NCI-H2171 treated with DMSO at 0.1 percent for 48 hours (cell line): ENCODE data around the gene REG4.
"Not testable (repeated sequence)": the region's sequence is repeated elsewhere in the genome, so short reads cannot be mapped to it uniquely, and the experiment has no call there.

Experiments
- DNase-seq: peaks from one replicate; lab custom pipeline; 2025; lab: John Stamatoyannopoulos, UW

The REG4 gene

DNA sequence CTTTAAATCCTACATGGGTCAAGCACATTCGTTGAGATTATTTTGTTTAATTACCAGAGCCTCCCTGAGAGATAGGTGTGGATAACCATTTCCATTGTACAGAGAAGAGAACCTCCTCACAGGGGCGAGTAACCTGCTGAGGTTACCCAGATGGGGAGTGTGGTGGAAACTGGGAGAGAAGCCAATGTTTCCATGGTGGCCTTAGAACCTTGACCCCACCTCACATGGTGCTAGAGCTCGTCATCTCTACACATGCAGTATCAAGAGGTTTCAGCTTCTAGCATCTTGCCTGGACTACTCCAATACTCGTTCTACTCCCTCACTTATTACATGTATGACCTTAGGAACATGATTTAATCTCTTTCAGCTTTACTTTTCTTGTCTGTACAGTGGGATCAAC, 4.8 kb downstream of the REG4 start:
- DNase-seq = no peak

DNA sequence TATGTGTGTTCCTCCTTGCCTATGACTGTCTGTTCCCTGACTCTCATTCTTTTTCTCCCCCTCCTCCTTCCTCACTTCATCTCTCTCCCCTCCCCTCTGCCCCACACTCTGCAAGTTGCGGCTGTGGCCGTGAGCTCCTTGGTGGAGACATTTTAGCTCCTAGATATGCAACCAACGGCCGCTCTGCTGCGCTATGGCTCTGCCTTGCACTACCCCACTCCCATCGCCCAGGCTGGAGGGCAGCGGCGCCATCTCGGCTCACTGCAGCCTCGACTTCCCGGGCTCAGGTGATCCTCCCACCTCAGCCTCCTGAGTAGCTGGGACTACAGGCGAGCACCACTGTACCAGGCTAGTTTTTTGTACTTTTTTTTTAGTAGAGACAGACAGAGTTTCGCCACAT, 5.5 kb downstream of the REG4 start:
- DNase-seq = no peak

DNA sequence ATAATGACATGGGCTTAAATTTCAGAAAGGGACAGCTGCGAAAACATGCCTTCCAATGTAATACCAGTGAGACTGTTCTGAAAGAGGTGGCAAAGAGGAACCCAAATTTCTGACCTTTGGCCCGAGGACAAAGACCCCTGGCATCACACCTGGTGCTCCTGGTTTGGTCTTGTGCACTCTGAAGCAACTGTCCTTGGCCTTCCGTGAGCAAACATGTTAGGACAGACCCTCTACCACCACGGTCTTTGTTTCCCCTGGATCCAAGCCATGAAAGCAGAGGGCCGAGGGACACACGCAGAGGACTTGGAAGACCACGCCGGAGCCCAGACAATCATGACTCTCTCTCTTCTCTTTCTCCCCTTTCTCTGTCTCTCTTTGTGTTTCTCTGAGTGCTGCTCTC, 6.0 kb downstream of the REG4 start:
- no peak for DNase-seq

DNA sequence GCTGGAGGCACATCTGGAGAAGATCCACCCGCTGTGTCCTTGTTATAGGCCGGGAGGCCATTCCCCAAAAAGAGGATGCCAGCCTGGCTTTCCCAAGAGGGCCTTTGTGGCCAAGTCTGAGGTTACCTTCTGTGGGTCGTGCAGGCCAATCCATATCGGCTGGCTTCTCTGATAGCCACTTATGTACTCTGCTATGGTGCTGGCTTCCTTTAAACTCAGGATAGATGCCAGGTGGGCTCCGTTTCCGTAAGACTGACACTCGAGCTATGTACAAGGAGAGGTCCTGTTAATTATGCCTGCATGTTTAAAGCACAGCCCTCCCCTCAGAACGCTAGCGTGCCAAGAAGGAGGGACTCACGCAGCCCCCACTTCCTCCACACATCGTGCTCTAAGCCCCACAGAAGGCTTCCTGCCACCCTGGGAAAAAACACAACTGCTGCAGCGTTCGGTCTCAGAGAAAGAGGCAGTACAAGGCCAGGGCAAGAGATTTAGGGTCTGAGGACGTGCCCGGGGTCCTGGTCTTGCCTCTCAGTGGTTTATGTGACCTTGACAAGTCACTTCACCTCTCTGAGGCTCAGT, 11.6 kb downstream of the REG4 start:
- no peak for DNase-seq

DNA sequence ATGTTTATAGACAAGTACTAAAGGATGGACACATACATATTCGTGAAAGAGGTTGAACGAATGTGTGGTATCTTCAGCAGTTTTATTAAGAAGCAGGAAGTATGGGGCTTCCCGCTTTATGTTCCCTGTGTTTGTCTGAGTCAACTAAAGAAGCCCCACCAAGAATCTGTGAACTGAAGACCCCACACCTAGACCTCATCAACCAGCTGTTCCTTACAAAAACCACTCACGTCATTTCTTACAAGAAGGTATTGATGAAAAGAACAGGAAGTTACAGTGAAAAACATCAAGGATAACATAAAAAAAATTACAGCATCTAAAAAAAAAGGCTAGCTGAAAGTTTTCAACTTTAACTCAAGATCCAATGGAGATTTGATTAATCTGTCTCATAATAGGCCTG, 12.3 kb downstream of the REG4 start:
- DNase-seq = no peak

DNA sequence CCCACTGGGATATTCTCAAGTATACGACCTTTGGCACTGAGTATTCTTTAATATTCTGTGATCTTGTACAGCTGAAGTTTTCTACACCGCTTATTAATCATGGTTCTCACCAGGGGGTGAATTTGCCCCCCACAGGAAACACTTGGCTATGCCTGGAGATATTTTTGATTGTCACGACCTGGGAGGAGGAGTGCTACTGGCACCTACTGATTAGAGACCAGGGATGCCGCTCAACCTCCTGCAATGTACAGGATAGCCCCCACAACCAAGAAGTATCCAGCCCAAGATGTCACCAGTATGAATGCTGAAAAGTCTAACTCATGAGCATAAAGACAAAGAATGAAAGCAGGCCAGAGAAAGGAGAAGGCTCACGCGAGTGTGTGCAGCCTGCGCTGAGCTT, 13.7 kb downstream of the REG4 start:
- no peak for DNase-seq

DNA sequence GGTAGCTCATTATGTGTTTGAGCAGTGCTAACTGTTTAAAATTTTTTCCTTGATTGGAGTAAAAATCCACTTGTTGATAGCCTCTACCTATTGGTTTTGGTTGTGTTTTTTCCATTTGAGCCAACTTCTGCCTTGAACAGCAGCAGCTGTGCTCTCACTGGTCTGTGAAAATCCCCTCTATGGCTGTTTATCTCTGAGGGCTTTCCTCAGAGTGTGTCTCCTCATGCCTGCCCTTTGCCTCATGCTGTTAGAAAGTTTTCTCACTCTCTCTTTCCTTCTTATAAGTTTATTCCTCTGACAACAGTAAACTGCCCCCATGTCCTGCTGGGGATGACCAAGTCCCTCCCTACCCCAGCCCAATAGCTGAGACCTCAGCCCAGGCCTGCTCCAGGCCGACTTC, 14.1 kb downstream of the REG4 start:
- no peak for DNase-seq

DNA sequence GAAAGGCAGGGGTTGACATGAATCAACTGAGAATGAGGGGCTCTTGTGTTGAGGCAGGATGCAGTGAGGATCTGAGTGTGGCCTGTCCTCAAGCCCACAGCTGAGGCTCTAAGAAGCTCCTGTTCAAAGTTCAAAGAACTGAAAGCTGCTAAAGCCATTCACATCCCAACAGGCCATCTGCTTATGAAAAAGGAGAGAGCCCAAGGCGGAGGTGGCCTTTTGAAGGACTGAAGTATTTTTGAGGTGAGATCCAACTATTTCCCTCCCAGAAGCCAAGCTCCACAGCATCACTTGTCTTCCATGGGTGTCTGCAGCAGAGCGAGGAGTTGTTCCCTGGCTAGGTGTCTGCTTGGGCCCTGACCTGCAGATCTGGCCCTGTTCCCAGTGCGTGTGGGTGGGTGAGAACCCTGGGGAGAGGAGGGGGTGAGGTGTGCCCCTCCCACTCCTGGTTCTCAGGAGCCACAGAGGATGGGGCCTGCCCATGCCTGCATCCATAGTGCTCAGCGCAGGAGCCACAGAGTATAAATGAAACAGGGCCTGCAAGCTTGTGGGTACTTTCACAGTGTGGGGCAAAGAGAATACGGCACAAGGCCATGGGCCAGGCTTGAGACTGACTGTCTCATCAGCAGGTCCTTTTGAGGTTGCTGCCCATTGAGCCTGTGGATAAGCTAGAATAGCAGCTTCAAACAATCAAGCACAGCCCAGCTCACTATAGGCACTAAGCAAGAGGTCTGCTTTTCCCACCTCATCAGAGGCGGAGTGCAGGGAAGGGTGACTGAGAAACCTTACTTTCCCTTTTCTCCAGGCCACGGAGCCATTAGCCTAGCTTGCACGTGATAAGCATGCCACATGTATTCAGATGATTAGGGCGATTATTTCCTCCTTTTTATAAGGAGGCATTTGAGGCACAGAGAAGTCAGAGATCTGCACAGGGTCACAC, 15.7 kb downstream of the REG4 start:
- no peak for DNase-seq

DNA sequence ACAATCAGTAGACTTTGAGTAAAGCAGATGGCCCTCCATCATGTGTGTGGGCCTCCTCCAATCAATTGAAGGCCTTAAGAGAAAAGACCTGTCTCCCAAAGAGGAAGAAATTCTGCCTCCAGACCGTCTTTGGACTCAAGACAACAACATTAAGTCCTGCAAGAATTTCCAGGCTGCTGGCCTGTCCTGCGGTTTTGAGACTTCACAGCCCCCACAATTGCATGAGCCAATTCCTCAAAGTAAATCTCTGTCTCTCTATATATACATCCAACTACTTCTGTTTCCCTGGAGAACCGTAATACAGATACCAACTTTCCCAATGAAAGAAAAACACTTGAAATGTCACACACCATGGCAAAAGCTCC, 16.4 kb downstream of the REG4 start:
- no peak for DNase-seq

DNA sequence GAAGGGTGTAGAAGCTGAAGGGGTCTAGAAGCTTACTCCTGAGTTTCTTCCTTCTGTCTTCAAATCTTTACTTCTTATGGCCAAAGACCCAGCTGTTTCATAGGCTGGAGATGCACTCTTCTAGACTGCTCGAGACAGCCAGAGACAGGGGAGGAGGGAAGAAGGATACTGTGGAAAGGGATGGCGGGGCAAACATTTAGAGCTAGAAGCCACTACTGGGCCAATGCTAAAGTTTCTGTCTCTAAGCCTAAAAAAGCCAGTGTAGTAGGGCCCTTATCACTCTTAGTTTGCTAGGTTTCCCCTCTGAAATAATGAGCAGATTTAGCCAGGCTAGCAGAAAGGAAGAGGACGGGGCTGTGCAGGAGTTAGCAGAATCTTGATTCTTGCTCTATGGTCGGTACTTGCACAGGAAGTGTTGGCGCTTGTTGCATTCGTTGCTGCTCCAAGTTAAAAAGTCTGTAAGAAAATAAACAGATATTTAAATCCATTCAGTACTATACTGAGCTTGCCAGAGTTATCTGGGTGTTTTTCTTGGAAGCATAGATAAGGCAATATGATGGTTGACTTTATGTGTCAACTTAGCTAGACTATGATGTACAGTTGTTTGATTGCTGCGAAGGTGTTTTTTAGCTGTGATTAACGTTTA, 16.9 kb downstream of the REG4 start:
- DNase-seq = no peak

DNA sequence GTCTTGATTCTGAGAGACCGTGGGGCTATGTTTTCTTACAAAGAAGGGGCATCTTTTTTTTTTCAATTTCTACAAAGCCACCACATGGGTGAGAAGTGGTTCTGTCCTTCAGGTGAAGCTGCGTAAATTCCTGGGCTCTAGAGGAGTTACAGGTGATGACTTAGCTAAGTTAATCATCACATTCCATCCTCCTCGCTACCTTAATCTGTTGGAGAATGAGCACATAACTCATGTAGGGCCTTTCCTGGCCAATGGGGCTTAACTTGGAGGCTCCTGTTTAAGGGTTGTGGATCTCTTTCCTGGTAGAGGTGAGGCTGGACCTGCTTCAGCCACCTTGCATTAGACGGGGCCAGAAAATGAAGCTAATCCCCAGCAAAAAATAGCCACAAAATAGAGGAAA, 19.9 kb downstream of the REG4 start:
- DNase-seq = no peak

DNA sequence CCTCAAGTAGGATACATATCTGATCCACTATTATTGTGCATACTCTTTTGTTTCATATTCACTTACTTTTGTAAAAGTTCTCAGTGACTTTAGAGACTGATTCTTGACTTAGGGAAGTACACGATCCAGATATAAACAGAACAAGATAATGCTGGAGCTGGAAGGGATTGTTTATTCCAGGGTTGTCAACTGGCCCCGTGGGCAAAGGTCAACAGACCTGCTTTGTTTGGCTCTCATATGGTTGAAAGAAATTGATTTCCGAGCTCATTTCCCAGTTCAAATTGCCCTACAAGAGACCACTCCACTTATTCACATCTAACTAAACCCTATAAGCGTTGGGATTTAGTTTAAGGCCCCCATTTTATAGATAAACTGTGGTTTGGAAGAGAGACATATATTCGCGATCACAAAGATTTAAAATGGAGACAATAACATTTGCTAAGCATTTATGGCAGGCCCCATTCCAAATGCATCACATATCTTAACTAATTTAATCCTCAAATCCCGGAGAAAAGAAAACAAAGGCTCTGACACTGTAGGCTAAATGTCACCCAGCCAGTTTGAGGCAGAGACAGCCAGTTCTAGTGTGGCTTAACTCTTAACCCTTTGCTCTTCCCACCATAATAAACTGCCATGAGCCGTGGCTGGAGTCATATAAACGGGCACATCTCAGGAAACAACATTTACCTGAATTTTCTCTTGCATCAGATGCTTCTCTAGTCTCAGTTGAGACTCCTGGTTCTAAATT, 20.6 kb downstream of the REG4 start:
- no peak for DNase-seq

DNA sequence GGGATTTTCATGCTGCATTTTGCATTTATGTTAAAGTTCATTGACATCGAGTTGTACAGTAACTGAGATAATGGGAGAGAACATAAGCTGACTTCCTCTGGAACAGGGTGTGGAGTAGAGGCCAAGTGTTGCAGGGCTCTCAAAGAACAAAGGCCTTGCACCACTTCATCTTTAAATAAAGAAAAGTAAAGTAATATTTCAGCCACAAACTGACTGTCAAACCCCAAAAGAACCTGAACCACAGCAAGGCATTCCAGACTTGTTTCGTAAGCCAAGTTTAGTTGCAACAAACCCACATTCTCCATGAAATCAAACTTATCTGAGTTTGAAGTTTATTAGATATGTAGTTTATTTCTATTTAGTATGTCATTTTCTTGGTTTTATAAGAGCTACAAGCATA, 23.5 kb downstream of the REG4 start:
- no peak for DNase-seq

DNA sequence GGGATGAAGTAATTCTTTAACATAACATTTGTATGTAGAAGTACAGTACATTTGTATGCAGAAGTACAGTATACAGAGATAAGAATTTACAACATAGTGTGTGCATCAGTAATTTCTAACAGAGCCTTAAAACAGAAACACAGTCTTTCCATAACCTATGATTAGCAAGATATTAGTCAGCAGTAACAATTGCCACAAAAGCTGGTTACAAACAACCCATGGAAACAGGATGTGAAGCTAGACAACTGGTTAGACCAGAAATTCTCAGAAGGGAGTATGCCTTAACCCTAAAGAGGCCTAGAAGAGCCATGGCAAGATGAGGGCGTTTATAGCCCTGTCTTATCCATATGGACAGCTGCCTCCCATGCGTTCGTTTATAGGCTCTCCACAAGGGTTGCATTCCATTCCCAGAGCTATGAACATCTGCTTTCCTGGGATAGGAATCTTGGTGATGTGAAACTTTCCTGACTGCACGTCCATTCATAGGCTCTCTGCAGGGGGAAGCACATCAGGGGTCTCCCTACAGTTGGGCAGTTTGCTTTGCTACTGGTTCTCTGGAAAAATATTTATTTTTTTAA, 24.7 kb downstream of the REG4 start:
- not testable (repeated sequence) for DNase-seq

DNA sequence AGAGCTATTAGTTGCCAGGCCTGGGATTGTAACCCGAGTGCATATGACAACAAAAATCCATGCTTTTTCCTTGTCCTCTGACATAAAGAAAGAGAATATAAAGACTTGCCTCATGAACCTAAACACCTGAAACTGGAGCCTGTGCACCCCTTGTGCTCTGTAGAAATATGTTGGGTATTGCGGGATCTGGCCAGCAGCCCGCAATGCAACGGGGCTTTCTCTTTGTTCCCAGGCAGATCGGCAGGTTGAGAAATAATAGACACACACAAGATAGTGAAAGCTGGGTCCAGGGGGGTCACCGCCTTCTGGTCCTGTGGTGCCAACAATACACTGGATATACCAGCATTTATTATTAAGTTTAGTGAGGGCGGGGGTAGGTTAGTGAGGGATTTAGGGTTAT, 25.2 kb downstream of the REG4 start:
- not testable (repeated sequence) for DNase-seq

DNA sequence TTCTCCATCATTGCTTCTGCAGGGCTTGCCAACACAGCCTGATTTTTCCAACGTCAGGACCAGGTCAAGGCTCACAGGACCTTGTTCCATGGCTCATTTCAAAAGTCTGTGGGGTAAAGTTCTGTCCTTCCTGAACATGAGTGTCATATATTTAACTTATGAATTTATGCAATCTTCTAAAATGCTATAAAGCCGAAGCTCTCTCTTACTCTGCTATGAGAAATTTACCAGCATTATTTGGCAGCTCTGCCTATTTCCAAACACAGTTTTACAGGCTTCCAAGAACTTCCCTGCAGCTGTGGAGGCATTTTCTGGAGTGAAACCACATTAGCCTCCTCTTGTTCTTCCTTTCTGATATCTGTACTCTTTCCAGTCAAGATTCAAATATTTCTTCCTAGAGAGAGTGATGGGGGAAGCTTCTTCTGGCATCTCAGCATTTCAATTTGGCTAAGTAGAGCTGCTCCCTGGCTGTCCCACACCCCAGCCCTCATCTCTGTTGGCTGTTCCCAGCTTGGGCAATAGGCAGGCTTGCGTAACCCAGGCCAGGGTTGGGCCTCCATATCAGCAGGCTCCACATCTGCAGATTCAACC, 27.0 kb downstream of the REG4 start:
- no peak for DNase-seq

DNA sequence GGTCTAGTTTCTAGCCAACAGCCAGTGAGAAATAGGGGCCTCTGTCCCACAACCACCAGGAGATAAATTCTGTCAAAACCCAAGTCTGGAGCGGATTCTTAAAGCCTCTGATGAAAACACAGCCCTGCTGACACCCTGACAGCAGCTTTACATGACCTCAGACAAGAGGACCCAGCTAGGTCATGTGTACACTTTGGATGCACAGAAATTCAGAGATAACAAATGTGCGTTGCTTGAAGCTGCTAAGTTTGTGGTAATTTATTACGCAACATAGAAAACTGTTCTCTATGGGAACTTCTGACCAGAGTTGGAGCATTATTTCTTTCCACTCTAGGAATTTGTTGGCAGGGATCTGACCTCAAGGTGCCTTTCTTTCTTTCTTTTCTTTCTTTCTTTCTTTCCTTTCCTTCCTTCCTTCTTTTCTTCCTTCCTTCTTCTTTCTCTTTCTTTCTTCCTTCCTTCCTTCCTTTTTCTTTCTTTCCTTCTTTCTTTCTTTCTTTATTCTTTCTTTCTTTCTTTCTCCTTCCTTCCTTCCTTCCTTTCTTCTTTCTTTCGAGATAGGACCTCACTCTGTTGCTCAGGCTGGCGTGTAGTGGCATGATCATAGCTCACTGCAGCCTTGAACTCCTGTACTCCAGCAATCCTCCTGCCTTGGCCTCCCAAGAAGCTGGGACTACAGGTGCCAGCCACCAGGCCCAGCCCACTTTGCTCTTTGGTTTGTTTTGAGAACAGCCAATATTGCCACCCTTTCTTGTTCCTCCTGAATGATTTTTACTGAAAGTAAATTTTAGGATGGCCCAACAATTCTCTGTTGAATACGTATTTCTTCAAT, 27.7 kb downstream of the REG4 start:
- DNase-seq = no peak

DNA sequence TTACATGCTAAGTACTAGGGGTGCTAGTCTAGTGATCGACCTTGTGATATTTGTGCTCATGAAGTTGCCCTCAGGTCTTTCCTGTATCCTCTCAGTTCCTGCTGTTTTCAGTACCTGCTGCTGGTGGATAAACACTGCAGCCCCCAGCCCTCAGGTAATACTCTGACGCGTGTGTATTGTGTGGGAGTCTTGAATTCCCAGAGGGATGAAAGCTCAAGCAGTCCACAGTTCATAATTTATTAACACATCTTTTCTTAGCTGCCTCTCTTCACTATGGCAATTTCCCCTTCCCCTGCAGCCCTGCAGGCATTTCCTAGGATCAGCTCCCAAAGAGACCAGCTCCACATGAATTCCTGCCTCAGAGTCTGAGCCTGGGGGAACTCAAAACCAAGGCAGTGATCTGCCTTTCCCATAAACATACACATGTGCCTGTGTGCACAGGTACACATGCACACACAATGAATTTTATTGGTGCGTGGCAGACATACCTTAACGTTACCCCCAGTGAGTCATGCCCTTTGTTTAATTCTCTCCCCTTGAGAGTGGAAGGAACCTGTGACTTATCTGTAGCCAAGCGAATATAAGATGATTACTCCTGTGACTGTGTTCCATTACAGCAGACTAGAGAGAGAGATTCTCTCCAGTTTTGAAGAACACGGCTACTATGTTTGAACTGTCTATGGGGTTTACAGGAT, 28.5 kb downstream of the REG4 start:
- DNase-seq = no peak

DNA sequence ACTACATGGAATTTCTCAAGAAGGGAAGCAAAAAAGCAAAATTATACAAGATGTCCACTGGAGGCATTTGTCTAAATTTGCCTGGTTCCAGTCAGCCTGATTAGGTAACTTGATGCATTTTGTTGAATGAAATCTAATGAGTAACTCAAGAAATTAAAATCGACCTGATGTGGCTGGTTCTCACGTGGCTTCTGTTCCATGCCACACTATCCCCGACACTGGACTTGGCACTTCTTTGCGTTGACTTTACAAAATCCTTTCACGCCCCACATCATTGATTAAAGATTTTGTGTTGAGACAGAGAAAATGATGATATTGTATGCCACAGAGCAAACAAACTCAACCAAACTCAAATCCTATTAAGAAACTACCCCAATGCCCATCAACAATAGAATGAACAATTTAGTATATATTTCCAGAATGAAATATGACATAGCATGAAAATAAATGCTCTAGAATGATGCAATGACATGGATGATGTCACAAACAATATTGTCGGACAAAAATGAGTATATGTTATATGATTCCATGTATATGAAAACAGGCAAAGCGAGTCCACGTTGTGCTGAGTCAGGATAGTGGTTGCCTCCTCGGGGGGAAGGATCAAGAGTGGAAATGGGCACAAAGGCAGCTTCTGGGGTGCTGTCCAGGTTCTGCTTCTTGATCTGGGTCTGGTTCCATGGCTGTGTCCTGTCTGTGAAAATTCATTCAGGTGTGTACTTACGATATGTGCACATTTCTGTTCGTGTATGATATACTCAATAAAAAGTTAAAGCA, 29.6 kb downstream of the REG4 start:
- DNase-seq = no peak
